ENCODE measurements around the gene ARID3A. TPM values are rescaled to one million over a fixed set of nuclear protein-coding genes. Genes with fewer than 3 reads are reported as not detected.

Gene ARID3A
- total and polyA plus RNA-seq, 2 of the 13 experiments (the other 11 are each of a cell fraction or from before 2014, with no cell fraction given) = 71.3 to 77.9 TPM

DNA sequence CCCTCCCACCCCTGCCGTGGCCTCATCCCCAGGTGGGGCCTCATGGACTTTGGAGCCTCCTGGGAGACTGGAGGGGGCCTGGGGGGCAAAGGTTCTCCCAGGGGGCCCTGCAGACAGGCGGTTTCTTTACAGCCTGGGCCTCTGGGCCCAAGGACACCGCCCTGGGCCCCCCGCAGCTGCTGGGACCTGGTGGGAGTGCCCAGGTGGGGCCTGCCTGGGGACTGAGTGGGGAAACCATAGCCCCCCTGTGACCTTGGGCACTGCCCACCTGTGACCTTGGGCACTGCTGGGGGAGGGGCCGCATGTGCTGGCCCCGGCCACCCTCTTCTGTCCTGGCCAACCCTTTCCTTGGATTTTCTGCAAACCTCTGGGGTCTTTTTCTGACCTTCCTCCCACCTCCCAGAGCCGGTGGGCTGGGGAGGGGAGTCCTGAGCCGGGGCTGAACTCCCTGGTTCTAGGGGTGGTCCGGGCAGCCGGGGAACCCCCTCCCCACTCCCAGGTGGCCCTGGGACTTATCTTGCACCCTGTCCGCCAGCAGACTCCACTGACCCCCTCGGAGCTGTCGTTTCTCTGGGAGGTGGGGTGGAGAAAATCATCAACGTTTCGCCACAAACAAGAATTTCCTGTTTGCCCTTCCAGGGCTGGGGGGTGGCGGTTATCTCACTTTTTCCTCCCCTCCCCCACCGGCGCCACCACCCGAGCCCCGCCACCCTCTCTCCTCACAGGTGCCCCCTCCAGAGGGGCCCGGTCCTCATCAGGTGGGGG lies 27.0 kb downstream of the ARID3A start (continued):
- no peak for TF ChIP-seq ZBTB21 (CRISPR knock-in tag; IDR thresholded peaks at IDR 0.05)
- TF ChIP-seq ZNF761 (CRISPR knock-in tag; conservative IDR thresholded peaks at IDR 0.05) = 0 out of 2 replicates have a peak, but pooled peaks have one; percentile 40
- TF ChIP-seq KMT2A (CRISPR knock-in tag; IDR thresholded peaks at IDR 0.05) = no peak
- peak; percentile 99 for TF ChIP-seq ZNF503 (CRISPR knock-in tag; IDR thresholded peaks at IDR 0.05)
- TF ChIP-seq ZNF747 (CRISPR knock-in tag; IDR thresholded peaks at IDR 0.05; ENCODE audit: borderline replicate concordance) = peak; percentile 95
- peak; percentile 79 for TF ChIP-seq ZBTB38 (CRISPR knock-in tag; IDR thresholded peaks at IDR 0.05)
- TF ChIP-seq, protein P1, sequence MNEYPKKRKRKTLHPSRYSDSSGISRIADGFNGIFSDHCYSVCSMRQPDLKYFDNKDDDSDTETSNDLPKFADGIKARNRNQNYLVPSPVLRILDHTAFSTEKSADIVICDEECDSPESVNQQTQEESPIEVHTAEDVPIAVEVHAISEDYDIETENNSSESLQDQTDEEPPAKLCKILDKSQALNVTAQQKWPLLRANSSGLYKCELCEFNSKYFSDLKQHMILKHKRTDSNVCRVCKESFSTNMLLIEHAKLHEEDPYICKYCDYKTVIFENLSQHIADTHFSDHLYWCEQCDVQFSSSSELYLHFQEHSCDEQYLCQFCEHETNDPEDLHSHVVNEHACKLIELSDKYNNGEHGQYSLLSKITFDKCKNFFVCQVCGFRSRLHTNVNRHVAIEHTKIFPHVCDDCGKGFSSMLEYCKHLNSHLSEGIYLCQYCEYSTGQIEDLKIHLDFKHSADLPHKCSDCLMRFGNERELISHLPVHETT (CRISPR knock-in tag; conservative IDR thresholded peaks at IDR 0.05) = peak; percentile 41; the same call in 1 of the 2 replicates
- TF ChIP-seq ZFP82 (CRISPR knock-in tag; IDR thresholded peaks at IDR 0.05; ENCODE audit: borderline replicate concordance) = peak; percentile 35; the same call in 1 of the 2 replicates
- TF ChIP-seq GRHL1 (CRISPR knock-in tag; conservative IDR thresholded peaks at IDR 0.05) = no peak
- TF ChIP-seq, protein P2, sequence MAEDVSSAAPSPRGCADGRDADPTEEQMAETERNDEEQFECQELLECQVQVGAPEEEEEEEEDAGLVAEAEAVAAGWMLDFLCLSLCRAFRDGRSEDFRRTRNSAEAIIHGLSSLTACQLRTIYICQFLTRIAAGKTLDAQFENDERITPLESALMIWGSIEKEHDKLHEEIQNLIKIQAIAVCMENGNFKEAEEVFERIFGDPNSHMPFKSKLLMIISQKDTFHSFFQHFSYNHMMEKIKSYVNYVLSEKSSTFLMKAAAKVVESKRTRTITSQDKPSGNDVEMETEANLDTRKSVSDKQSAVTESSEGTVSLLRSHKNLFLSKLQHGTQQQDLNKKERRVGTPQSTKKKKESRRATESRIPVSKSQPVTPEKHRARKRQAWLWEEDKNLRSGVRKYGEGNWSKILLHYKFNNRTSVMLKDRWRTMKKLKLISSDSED (CRISPR knock-in tag; IDR thresholded peaks at IDR 0.05) = no peak
- no peak; the same call in 1 of the 2 replicates for TF ChIP-seq ZBTB3 (CRISPR knock-in tag; IDR thresholded peaks at IDR 0.05; ENCODE audit: borderline replicate concordance, low read depth)
- TF ChIP-seq, protein P3, sequence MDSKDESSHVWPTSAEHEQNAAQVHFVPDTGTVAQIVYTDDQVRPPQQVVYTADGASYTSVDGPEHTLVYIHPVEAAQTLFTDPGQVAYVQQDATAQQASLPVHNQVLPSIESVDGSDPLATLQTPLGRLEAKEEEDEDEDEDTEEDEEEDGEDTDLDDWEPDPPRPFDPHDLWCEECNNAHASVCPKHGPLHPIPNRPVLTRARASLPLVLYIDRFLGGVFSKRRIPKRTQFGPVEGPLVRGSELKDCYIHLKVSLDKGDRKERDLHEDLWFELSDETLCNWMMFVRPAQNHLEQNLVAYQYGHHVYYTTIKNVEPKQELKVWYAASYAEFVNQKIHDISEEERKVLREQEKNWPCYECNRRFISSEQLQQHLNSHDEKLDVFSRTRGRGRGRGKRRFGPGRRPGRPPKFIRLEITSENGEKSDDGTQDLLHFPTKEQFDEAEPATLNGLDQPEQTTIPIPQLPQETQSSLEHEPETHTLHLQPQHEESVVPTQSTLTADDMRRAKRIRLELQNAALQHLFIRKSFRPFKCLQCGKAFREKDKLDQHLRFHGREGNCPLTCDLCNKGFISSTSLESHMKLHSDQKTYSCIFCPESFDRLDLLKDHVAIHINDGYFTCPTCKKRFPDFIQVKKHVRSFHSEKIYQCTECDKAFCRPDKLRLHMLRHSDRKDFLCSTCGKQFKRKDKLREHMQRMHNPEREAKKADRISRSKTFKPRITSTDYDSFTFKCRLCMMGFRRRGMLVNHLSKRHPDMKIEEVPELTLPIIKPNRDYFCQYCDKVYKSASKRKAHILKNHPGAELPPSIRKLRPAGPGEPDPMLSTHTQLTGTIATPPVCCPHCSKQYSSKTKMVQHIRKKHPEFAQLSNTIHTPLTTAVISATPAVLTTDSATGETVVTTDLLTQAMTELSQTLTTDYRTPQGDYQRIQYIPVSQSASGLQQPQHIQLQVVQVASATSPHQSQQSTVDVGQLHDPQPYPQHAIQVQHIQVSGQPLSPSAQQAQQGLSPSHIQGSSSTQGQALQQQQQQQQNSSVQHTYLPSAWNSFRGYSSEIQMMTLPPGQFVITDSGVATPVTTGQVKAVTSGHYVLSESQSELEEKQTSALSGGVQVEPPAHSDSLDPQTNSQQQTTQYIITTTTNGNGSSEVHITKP (CRISPR knock-in tag; IDR thresholded peaks at IDR 0.05; ENCODE audit: low read depth) = peak; percentile 90
- TF ChIP-seq MTA1 (CRISPR knock-in tag; IDR thresholded peaks at IDR 0.05; ENCODE audit: borderline replicate concordance) = peak; percentile 96
- peak; percentile 97 for TF ChIP-seq ZNF281 (CRISPR knock-in tag; IDR thresholded peaks at IDR 0.05; ENCODE audit: borderline replicate concordance)

Data from HepG2 (cell line).